Neutrophil (primary cell): ENCODE results near the gene AEBP1.

Experiments used
- H3K27ac ChIP-seq: fragments of 200-600 bp; sonication (generic); 2 replicates; pipeline ENCODE4 v1.5.1; 2016; ENCODE audit warnings: mild to moderate bottlenecking, moderate library complexity
- H3K27me3 ChIP-seq: fragments of 200-600 bp; sonication (generic); 2 replicates; pipeline ENCODE4 v1.6.0; 2016; ENCODE audit warnings: mild to moderate bottlenecking
- H3K36me3 ChIP-seq: fragments of 200-600 bp; sonication (generic); 2 replicates; pipeline ENCODE4 v1.5.1; 2017
- H3K4me1 ChIP-seq, 2 experiments: fragments of 200-600 bp in 1 of 2; sonication (generic) in 1 of 2; 1 replicate in 1 of 2; 2 replicates in 1 of 2; pipeline versions ENCODE4 v1.5.1 to v1.6.1; 2013 to 2016; ENCODE audit warnings: low read depth in 1 of 2, low read length in 1 of 2, mild to moderate bottlenecking in 1 of 2, moderate library complexity in 1 of 2; ENCODE audit not compliant: control insufficient read depth in 1 of 2, insufficient read depth in 1 of 2
- H3K4me3 ChIP-seq, 2 experiments: fragments of 200-600 bp in 1 of 2; sonication (generic) in 1 of 2; 1 replicate in 1 of 2; 2 replicates in 1 of 2; pipeline ENCODE4 v1.5.1; 2013 to 2016; ENCODE audit warnings: low read depth in 1 of 2, low read length in 1 of 2, mild to moderate bottlenecking in 1 of 2, moderate library complexity in 1 of 2
- H3K9me3 ChIP-seq: fragments of 200-600 bp; sonication (generic); 2 replicates; pipeline ENCODE4 v1.5.1; 2016
- TF ChIP-seq, protein P1 (sequence below): fragments of 200-600 bp; sonication (generic); IDR thresholded peaks from 2 replicates; pipeline ENCODE4 v1.5.1; 2016; ENCODE audit warnings: antibody characterized with exemption

Gene AEBP1

DNA sequence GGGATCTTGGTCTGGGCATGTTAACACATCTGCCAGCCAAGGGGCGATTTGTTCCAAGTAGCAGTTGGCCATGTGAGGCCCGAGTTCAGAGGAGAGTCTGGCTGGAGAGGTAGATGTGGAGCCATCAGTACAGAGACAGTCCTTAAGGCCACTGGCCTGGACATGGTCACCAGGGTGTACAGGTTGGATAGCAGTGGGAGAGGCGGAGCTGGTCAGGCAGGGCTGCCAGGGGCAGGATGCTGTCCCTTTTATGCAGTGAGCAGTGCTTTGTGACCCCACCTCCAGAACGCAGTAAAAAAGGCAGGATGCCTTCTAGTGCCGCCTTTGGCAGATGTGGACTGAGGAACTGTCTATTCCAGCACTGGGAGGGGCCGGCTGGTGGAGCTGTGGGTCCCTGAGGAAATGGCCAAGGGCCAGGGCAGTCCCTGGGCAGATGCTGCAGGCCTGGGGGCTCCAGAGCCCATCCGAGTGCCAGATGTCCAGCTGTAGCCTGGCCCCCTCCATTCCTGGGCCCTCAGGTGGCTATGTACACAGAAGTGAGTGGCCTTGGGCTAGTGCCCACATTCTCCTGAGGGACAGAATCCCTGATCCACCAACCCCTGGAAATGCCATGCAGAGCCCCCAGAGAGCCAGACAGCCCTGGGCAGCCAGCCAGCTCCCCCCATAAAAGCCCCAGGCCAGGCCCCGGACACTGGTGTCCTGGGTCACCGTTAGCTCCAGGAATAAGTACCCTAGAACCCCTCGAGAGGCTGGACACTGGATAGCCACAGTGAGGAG is 54.1 kb downstream of the AEBP1 start:
- TF ChIP-seq, protein P1, sequence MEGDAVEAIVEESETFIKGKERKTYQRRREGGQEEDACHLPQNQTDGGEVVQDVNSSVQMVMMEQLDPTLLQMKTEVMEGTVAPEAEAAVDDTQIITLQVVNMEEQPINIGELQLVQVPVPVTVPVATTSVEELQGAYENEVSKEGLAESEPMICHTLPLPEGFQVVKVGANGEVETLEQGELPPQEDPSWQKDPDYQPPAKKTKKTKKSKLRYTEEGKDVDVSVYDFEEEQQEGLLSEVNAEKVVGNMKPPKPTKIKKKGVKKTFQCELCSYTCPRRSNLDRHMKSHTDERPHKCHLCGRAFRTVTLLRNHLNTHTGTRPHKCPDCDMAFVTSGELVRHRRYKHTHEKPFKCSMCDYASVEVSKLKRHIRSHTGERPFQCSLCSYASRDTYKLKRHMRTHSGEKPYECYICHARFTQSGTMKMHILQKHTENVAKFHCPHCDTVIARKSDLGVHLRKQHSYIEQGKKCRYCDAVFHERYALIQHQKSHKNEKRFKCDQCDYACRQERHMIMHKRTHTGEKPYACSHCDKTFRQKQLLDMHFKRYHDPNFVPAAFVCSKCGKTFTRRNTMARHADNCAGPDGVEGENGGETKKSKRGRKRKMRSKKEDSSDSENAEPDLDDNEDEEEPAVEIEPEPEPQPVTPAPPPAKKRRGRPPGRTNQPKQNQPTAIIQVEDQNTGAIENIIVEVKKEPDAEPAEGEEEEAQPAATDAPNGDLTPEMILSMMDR = no peak
- H3K4me3 ChIP-seq = no peak overlapping the region
- no peaks in the 10 kb centered on the region for H3K4me1 ChIP-seq
- H3K27me3 ChIP-seq = no peaks in the 10 kb centered on the region
- no peaks in the 10 kb centered on the region for H3K9me3 ChIP-seq
- no peaks in the 10 kb centered on the region for H3K36me3 ChIP-seq
- H3K27ac ChIP-seq = no peak overlapping the region

DNA sequence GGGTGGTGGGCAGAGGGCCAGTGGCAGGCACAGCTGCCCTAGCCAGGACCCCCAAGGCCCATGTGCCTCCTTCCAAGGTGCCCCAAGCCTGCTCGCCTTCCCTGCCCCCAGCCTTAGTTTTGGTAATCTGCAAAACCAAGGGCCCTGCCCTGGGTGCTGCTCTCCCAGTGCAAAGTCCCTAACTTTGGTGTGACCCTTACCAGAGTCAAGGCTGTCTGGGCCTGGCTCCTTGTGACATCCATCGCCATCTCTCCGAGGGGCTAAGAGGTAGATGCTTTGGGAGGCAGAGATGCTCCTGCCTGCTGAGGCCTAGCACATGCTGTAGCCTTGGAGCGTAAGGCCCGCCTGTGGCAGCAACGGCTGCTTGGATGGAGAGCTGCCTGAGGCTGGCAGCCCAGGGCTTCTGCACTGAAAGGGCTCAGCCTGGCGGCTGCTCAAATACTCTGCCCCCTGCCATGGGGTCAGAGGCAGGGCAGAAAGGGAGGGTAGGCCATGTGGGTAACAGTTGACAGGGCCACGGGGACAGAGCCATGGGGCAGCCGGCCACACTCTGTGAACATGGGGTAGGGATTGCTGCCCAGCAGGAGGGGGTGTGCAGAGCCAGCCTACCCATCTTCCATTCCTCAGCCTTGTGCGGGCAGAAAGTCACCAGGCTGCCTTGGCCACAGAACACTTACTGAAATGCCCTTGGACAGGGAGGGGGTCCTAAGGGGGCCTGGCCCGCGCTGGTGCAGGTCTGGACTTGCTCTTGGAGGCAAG is 54.9 kb downstream of the AEBP1 start:
- Histone ChIP-seq H3K4me3 (no peak overlapping the region), H3K27ac (no peak overlapping the region), H3K36me3 (no peaks in the 10 kb centered on the region), H3K4me1 (no peaks in the 10 kb centered on the region), H3K27me3 (no peaks in the 10 kb centered on the region), H3K9me3 (no peaks in the 10 kb centered on the region)
- TF ChIP-seq, protein P1 = no peak

DNA sequence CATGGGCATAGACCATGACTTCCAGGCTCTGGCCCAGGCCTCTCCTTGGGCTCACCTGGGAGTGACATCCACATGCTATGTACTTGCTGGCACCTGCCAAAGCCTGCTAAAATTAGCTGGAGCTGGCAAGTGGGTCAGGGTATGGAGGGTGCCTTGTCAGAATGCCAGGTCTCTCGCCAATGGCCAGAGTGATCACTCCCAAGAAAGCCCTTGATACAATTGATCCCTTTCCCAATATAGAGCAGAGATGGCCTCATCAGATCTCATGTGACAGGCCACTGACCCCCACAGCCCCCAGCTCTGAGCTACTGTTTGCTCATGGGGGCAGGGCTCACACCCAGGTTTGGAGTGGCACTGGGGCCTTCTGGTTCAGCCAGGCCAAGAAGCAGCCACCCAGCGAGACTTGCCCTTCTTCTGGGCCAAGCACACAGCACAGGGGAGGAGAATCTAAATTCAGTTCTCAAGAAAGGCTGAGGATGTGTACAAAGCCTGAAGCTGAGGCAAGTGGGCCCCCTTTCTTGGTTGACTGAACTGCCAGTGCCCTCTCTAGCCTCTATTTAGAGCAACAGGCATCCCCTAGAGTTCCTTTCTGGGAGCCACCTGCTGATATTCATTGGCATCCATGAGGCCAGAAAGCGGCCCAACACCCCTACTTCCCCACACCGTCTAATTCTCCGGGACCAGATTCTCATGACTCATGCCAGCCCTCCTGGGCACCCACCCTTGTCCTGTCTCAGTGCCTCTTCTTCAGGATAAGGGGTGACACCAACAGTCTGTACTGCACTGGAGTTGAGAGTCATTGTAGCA is 55.9 kb downstream of the AEBP1 start:
- no peak overlapping the region for H3K27ac ChIP-seq
- TF ChIP-seq, protein P1 = no peak
- H3K4me3 ChIP-seq = no peak overlapping the region
- H3K4me1 ChIP-seq = no peaks in the 10 kb centered on the region
- no peaks in the 10 kb centered on the region for H3K36me3 ChIP-seq
- no peaks in the 10 kb centered on the region for H3K27me3 ChIP-seq
- H3K9me3 ChIP-seq = no peaks in the 10 kb centered on the region

DNA sequence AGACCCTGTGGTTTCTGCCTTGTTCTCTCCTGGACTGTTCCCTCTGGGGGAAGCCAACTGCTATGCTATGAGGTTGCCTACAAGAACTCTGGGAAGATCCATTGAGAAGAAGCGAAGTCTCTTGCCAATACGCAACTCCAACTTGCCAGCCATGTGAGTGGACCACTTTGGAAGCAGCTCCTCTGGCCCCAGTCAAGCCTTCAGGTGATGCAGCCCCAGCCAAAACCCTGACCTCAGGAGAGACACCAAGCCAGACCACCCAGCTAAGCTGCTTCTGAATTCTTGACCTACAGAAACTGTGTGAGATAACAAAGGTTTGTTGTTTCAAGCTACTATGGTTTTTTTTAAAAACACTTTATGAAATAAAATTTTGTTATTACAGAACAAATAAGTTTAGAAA is 57.2 kb downstream of the AEBP1 start:
- TF ChIP-seq, protein P1 = no peak
- no peaks in the 10 kb centered on the region for H3K27me3 ChIP-seq
- no peaks in the 10 kb centered on the region for H3K36me3 ChIP-seq
- no peaks in the 10 kb centered on the region for H3K4me1 ChIP-seq
- H3K4me3 ChIP-seq = no peak overlapping the region
- H3K9me3 ChIP-seq = no peaks in the 10 kb centered on the region
- no peak overlapping the region for H3K27ac ChIP-seq

DNA sequence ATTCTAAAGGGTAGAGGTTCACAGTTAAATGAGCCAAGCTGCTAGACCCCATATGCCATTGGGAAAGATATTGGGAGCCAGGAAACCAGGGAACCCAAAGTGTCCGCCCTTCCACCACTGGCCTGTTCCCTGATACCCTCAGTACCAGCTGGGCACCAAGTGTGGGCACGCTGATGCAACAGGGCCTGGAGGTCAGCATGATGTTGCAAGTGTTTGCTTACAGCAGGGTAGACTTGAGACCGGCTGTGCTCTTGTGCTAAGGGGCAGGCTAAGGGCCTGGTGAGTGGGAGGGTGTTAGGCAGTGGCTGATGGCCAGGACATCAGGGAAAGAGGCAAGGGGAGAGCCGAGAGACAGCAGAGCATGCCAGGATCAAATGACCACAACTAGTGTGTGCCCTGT is 58.0 kb downstream of the AEBP1 start:
- no peak overlapping the region for H3K4me3 ChIP-seq
- H3K27ac ChIP-seq = no peak overlapping the region
- H3K4me1 ChIP-seq = no peaks in the 10 kb centered on the region
- TF ChIP-seq, protein P1 = no peak
- no peaks in the 10 kb centered on the region for H3K9me3 ChIP-seq
- no peaks in the 10 kb centered on the region for H3K36me3 ChIP-seq
- H3K27me3 ChIP-seq = no peaks in the 10 kb centered on the region
